Hepatocyte (in vitro differentiated cells): Measurements from ENCODE around the gene TEDDM1.

Experiments
- EZH2 ChIP-seq: fragments of 200-600 bp; sonication (generic); IDR thresholded peaks from 2 replicates; pipeline ENCODE4 v1.6.1; 2016; ENCODE audit warnings: antibody characterized with exemption, mild to moderate bottlenecking, borderline replicate concordance
- EZH2phosphoT487 ChIP-seq: fragments of 200-600 bp; sonication (generic); IDR thresholded peaks from one replicate; pipeline ENCODE4 v1.6.1; 2018; ENCODE audit warnings: antibody characterized with exemption, mild to moderate bottlenecking, low read depth, moderate library complexity; ENCODE audit not compliant: unreplicated experiment, severe bottlenecking
- TF ChIP-seq, protein P1 (sequence below): fragments of 200-600 bp; sonication (generic); IDR thresholded peaks from 2 replicates; pipeline ENCODE4 v1.5.1; 2016; ENCODE audit warnings: antibody characterized with exemption, mild to moderate bottlenecking; ENCODE audit not compliant: poor library complexity

DNA sequence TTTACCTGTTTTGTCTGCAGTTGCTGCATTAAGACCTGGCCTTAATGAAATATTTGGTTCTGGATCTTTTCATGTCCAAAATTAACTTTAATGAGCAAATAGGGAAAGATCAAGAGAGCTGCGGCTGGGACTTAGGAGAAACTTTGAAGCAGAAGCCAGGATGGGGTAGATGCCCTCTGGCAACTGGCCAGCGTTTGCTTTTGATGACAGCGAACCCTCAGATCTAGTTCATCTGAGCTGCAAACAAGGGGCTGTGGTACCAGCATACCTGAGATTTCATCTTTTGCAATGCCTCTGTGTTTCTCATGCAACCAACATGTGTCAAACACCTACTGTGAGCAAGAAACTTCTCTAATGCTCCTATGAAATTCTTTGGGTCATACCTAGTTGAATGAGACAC, 13.0 kb upstream of the TEDDM1 start:
- TF ChIP-seq, protein P1, sequence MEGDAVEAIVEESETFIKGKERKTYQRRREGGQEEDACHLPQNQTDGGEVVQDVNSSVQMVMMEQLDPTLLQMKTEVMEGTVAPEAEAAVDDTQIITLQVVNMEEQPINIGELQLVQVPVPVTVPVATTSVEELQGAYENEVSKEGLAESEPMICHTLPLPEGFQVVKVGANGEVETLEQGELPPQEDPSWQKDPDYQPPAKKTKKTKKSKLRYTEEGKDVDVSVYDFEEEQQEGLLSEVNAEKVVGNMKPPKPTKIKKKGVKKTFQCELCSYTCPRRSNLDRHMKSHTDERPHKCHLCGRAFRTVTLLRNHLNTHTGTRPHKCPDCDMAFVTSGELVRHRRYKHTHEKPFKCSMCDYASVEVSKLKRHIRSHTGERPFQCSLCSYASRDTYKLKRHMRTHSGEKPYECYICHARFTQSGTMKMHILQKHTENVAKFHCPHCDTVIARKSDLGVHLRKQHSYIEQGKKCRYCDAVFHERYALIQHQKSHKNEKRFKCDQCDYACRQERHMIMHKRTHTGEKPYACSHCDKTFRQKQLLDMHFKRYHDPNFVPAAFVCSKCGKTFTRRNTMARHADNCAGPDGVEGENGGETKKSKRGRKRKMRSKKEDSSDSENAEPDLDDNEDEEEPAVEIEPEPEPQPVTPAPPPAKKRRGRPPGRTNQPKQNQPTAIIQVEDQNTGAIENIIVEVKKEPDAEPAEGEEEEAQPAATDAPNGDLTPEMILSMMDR = no peak
- TF ChIP-seq EZH2 (no peak), EZH2phosphoT487 (no peak)
